A549 (cell line): ENCODE data around the gene TMOD1. TPM values are rescaled to one million over a fixed set of nuclear protein-coding genes. Genes with fewer than 3 reads are reported as not detected.
"Not testable (repeated sequence)": the region's sequence is repeated elsewhere in the genome, so short reads cannot be mapped to it uniquely, and the experiment has no call there.

Experiments used
- ATAC-seq, 2 experiments: fragments of 200-7000 bp in 1 of 2; fragments of >200 bp in 1 of 2; cut with Nextera tagmentation in 1 of 2; cut with Tn5 transposase in 1 of 2; 3 replicates each; pipeline versions ENCODE4 v1.8.0 to v1.9.1; 2018 to 2020; ENCODE audit warnings: mild to moderate bottlenecking in 1 of 2, moderate library complexity in 1 of 2
- CTCF ChIA-PET: fragments of 300-600 bp; sonication (Branson Sonifier 250); formaldehyde crosslinking; extraction: SDS; loops from one replicate; lab custom pipeline; 2021; ENCODE audit warnings: antibody characterized with exemption, inconsistent platforms; lab: Yijun Ruan, JAX
- POLR2A ChIA-PET: fragments of 350-600 bp; formaldehyde crosslinking; extraction: SDS; loops from one replicate; lab custom pipeline; 2021; ENCODE audit warnings: antibody characterized with exemption, inconsistent platforms; lab: Yijun Ruan, JAX
- DNase-seq, 2 experiments: peaks; one replicate each; pipeline versions ENCODE4 v3.0.0 to v3.0.0-alpha.2; 2011 to 2016; ENCODE audit warnings: low read depth in 1 of 2, low spot score in 1 of 2
- FAIRE-seq: peaks from 2 replicates; lab custom pipeline; 2011; peaks lifted over from hg19 to GRCh38; lab: Jason Lieb, UNC
- H3K27ac ChIP-seq, 2 experiments: fragments of >200 bp; sonication (Bioruptor Twin); formaldehyde crosslinking; 3 replicates each; pipeline ENCODE4 v1.5.1; 2016 to 2017
- H3K4me1 ChIP-seq: fragments of >200 bp; sonication (Bioruptor Twin); formaldehyde crosslinking; 3 replicates; pipeline ENCODE4 v1.6.1; 2016
- H3K4me2 ChIP-seq: fragments of >200 bp; sonication (Bioruptor Twin); formaldehyde crosslinking; 3 replicates; pipeline ENCODE4 v1.6.1; 2016
- H3K4me3 ChIP-seq: fragments of >200 bp; sonication (Bioruptor Twin); formaldehyde crosslinking; 3 replicates; pipeline ENCODE4 v1.5.1; 2016
- H3K9me3 ChIP-seq: fragments of >200 bp; sonication (Bioruptor Twin); formaldehyde crosslinking; 3 replicates; pipeline ENCODE4 v1.6.1; 2016
- CBX2 ChIP-seq: fragments of 200-600 bp; sonication (generic); IDR thresholded peaks from 2 replicates; pipeline ENCODE4 v1.6.1; 2016; ENCODE audit warnings: low read depth, mild to moderate bottlenecking, borderline replicate concordance
- CBX8 ChIP-seq: fragments of 200-600 bp; sonication (generic); IDR thresholded peaks from 2 replicates; pipeline ENCODE4 v1.6.1; 2016
- CHD2 ChIP-seq: fragments of 150-350 bp; IDR thresholded peaks from 2 replicates; pipeline ENCODE4 v1.6.1; 2014; ENCODE audit warnings: low read length; ENCODE audit not compliant: partially characterized antibody
- ESRRA ChIP-seq: fragments of 150-350 bp; IDR thresholded peaks from 2 replicates; pipeline ENCODE4 v1.6.1; 2014; ENCODE audit warnings: mild to moderate bottlenecking, low read length, borderline replicate concordance
- GATA3 ChIP-seq: IDR thresholded peaks from 2 replicates; pipeline ENCODE4 v1.6.1; 2012; ENCODE audit warnings: borderline replicate concordance
- HOXB5 ChIP-seq: fragments of 250-450 bp; sonication (Bioruptor Pico); IDR thresholded peaks from 2 replicates; pipeline ENCODE4 v1.5.0; 2020; ENCODE audit warnings: mild to moderate bottlenecking, moderate library complexity
- JUNB ChIP-seq: fragments of >200 bp; sonication (Bioruptor Twin); formaldehyde crosslinking; IDR thresholded peaks from 2 replicates; pipeline ENCODE4 v1.6.1; 2016
- MAFK ChIP-seq: fragments of 450-650 bp; IDR thresholded peaks from 2 replicates; pipeline ENCODE4 v1.6.1; 2014; ENCODE audit not compliant: partially characterized antibody
- NPAS2 ChIP-seq: fragments of 250-450 bp; sonication (Bioruptor Pico); IDR thresholded peaks from 2 replicates; pipeline ENCODE4 v1.8.0; 2022; ENCODE audit warnings: mild to moderate bottlenecking, moderate library complexity, borderline replicate concordance
- PHF8 ChIP-seq: fragments of 200-600 bp; sonication (generic); IDR thresholded peaks from 2 replicates; pipeline ENCODE4 v1.6.1; 2016; ENCODE audit warnings: low read depth, mild to moderate bottlenecking, antibody characterized with exemption, moderate library complexity, borderline replicate concordance
- POLR2AphosphoS2 ChIP-seq: conservative IDR thresholded peaks from 2 replicates; pipeline ENCODE4 v1.6.1; 2012; ENCODE audit warnings: low read length, improper control_type of control experiment, inconsistent platforms
- RAD21 ChIP-seq, 2 experiments: fragments of >200 bp in 1 of 2; sonication (Bioruptor Twin) in 1 of 2; formaldehyde crosslinking in 1 of 2; IDR thresholded peaks in 1 of 2; conservative IDR thresholded peaks in 1 of 2; 2 replicates in 1 of 2; 3 replicates in 1 of 2; pipeline ENCODE4 v1.6.1; 2012 to 2018; ENCODE audit warnings: inconsistent platforms in 1 of 2
- RARB ChIP-seq: fragments of 250-450 bp; sonication (Bioruptor Pico); IDR thresholded peaks from 2 replicates; pipeline ENCODE4 v1.8.0; 2021; ENCODE audit warnings: mild to moderate bottlenecking, moderate library complexity
- WGBS: methylation state at CpG from one replicate; pipeline ENCODE4 v1.1.6; 2017; ENCODE audit errors: missing lambda C conversion rate; 5-methylcytosine and 5-hydroxymethylcytosine counted together
- polyA plus RNA-seq, 4 experiments: library from polyadenylated mRNA; depleted of rRNA in 3 of 4; stranded (reverse); fragments of >200 nt; fragmentation: RNase III in 1 of 4; extraction: RNeasy Plus Mini Kit Qiagen cat#74134 plus additional on column Dnase treatment in 1 of 4; gene quantifications; 2 replicates in 3 of 4; 3 replicates in 1 of 4; pipeline ENCODE4 v1.2.3, GENCODE V29; 2011 to 2017
- TF ChIP-seq, protein P1 (sequence below): fragments of 150-350 bp; IDR thresholded peaks from 2 replicates; pipeline ENCODE4 v1.6.1; 2014; ENCODE audit warnings: low read depth, mild to moderate bottlenecking, low read length
- TF ChIP-seq, protein P2 (sequence below): IDR thresholded peaks from 2 replicates; pipeline ENCODE4 v1.6.1; 2012; ENCODE audit warnings: low read depth, borderline replicate concordance
- TF ChIP-seq, protein P3 (sequence below): fragments of >200 bp; sonication (Bioruptor Twin); formaldehyde crosslinking; IDR thresholded peaks from 3 replicates; pipeline ENCODE4 v1.5.1; 2016
- TF ChIP-seq, protein P4 (sequence below): fragments of >200 bp; sonication (Bioruptor Twin); formaldehyde crosslinking; IDR thresholded peaks from 3 replicates; pipeline ENCODE4 v1.6.1; 2016
- TF ChIP-seq, protein P5 (sequence below): IDR thresholded peaks from 2 replicates; pipeline ENCODE4 v1.6.1; 2012

The TMOD1 gene
- polyA plus RNA-seq, 2 of the 4 experiments (the other 2 are of a cell fraction): 0.28 to 0.80 TPM

DNA sequence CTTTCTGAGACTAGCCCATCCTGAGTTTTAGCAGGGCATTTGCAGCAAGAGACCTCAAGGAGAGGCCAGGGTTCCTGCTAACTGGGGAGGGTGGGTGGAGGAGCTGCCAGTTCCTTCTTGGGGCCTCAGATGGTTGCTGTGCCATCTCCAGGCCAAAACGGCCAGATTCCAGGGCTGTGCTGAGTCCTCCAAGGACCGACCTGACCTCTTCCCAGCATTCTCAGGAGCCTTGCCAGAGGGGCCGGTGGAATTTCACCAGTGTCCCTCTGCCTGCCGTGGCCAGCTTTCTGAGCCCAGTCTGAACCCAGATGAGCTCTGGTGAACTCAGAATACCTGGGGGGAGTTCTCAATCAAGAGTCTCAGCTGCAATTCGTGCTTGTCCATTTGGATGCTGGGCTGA is 77.4 kb downstream of the TMOD1 start (continued):
- TF ChIP-seq POLR2AphosphoS2: no peak
- no peak for TF ChIP-seq CHD2
- TF ChIP-seq NPAS2 (CRISPR knock-in tag): no peak
- TF ChIP-seq PHF8: no peak
- TF ChIP-seq, protein P1, sequence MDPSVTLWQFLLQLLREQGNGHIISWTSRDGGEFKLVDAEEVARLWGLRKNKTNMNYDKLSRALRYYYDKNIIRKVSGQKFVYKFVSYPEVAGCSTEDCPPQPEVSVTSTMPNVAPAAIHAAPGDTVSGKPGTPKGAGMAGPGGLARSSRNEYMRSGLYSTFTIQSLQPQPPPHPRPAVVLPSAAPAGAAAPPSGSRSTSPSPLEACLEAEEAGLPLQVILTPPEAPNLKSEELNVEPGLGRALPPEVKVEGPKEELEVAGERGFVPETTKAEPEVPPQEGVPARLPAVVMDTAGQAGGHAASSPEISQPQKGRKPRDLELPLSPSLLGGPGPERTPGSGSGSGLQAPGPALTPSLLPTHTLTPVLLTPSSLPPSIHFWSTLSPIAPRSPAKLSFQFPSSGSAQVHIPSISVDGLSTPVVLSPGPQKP: no peak
- TF ChIP-seq ESRRA: no peak
- TF ChIP-seq JUNB: no peak
- TF ChIP-seq, all 56 proteins: peak for 0

DNA sequence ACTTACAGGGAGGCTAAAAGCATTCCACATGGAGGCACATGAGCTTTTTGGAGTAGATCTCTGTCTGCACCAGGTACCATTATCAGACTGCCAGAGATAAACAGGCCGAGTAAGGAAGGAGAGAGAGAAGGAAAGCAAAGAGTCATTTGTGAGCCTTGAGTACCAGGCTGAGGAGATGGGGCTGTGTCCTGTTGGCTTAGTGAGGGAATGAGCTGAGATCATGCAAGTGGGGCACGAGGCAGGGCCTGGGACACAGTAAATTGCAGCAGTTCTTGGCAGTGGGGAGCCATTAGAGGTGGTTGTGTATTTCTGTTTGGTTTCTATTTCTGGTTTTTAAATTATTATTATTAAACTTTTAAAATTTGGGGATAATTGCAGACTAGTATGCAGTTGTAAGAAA is 78.4 kb downstream of the TMOD1 start:
- H3K4me2 ChIP-seq: no peak overlapping the region
- 11% methylated on average over 2 of the region's 2 CpGs for WGBS
- ATAC-seq (no peak), DNase-seq (no peak), FAIRE-seq (no peak)
- H3K27ac ChIP-seq: no peak overlapping the region
- no peaks in the 10 kb centered on the region for H3K9me3 ChIP-seq
- no peaks in the 10 kb centered on the region for H3K4me1 ChIP-seq
- H3K4me3 ChIP-seq: no peak overlapping the region
- ChIA-PET POLR2A (no interaction called here), CTCF (interaction anchor here (1.4 to 2.5 kb wide), 4 partner anchors 12 to 111 kb away, joined by 3 to 12 read pairs (median 10); no protein-coding TSS in a partner anchor)
- TF ChIP-seq JUNB (no peak), HOXB5 (no peak), NPAS2 (CRISPR knock-in tag) (no peak), ESRRA (no peak), GATA3 (no peak), MAFK (no peak), POLR2AphosphoS2 (no peak), RAD21 (conservative IDR thresholded peaks at IDR 0.05 in 1 of 2, IDR thresholded peaks at IDR 0.05 in 1 of 2) (no peak), CBX8 (no peak), CBX2 (no peak), RARB (CRISPR knock-in tag) (no peak)
- TF ChIP-seq, protein P2, sequence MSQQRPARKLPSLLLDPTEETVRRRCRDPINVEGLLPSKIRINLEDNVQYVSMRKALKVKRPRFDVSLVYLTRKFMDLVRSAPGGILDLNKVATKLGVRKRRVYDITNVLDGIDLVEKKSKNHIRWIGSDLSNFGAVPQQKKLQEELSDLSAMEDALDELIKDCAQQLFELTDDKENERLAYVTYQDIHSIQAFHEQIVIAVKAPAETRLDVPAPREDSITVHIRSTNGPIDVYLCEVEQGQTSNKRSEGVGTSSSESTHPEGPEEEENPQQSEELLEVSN: no peak
- TF ChIP-seq, protein P3, sequence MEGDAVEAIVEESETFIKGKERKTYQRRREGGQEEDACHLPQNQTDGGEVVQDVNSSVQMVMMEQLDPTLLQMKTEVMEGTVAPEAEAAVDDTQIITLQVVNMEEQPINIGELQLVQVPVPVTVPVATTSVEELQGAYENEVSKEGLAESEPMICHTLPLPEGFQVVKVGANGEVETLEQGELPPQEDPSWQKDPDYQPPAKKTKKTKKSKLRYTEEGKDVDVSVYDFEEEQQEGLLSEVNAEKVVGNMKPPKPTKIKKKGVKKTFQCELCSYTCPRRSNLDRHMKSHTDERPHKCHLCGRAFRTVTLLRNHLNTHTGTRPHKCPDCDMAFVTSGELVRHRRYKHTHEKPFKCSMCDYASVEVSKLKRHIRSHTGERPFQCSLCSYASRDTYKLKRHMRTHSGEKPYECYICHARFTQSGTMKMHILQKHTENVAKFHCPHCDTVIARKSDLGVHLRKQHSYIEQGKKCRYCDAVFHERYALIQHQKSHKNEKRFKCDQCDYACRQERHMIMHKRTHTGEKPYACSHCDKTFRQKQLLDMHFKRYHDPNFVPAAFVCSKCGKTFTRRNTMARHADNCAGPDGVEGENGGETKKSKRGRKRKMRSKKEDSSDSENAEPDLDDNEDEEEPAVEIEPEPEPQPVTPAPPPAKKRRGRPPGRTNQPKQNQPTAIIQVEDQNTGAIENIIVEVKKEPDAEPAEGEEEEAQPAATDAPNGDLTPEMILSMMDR: no peak
- TF ChIP-seq, protein P1: no peak
- TF ChIP-seq, protein P4, sequence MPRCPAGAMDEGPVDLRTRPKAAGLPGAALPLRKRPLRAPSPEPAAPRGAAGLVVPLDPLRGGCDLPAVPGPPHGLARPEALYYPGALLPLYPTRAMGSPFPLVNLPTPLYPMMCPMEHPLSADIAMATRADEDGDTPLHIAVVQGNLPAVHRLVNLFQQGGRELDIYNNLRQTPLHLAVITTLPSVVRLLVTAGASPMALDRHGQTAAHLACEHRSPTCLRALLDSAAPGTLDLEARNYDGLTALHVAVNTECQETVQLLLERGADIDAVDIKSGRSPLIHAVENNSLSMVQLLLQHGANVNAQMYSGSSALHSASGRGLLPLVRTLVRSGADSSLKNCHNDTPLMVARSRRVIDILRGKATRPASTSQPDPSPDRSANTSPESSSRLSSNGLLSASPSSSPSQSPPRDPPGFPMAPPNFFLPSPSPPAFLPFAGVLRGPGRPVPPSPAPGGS: no peak
- TF ChIP-seq, protein P5, sequence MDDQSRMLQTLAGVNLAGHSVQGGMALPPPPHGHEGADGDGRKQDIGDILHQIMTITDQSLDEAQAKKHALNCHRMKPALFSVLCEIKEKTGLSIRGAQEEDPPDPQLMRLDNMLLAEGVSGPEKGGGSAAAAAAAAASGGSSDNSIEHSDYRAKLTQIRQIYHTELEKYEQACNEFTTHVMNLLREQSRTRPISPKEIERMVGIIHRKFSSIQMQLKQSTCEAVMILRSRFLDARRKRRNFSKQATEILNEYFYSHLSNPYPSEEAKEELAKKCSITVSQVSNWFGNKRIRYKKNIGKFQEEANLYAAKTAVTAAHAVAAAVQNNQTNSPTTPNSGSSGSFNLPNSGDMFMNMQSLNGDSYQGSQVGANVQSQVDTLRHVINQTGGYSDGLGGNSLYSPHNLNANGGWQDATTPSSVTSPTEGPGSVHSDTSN: no peak

DNA sequence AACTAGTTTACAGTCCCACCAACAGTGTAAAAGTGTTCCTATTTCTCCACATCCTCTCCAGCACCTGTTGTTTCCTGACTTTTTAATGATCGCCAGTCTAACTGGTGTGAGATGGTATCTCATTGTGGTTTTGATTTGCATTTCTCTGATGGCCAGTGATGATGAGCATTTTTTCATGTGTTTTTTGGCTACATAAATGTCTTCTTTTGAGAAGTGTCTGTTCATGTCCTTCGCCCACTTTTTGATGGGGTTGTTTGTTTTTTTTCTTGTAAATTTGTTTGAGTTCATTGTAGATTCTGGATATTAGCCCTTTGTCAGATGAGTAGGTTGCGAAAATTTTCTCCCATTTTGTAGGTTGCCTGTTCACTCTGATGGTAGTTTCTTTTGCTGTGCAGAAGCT is 80.1 kb downstream of the TMOD1 start:
- POLR2A ChIA-PET, ATAC-seq, CTCF ChIA-PET, H3K27ac ChIP-seq, H3K4me1 ChIP-seq, DNase-seq, H3K9me3 ChIP-seq, FAIRE-seq, H3K4me3 ChIP-seq, H3K4me2 ChIP-seq: not testable (repeated sequence)
- WGBS: 100% methylated on average over 1 of the region's 3 CpGs

DNA sequence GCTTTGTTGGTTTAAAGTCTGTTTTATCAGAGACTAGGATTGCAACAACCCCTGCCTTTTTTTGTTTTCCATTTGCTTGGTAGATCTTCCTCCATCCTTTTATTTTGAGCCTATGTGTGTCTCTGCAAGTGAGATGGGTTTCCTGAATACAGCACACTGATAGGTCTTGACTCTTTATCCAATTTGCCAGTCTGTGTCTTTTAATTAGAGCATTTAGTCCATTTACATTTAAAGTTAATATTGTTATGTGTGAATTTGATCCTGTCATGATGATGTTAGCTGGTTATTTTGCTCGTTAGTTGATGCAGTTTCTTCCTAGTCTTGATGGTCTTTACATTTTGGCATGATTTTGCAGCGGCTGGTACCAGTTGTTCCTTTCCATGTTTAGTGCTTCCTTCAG is 83.3 kb downstream of the TMOD1 start:
- not testable (repeated sequence) for FAIRE-seq
- WGBS: no CpG with 5 or more reads among the region's 2 CpGs

DNA sequence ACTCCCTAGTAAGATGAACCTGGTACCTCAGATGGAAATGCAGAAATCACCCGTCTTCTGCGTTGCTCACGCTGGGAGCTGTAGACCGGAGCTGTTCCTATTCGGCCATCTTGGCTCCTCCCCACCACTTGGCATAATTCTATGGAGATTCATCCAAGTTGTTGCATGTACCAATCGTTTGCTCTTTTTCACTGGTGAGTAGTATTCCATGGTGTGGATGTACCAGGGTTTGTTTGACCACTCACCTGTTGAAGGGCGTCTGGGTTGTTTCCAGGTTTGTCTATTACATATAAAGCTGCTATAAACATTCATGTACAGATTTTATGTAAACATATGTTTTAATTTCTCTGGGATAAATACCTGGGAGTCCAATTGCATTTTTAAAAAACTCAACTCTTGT is 85.4 kb downstream of the TMOD1 start:
- H3K27ac ChIP-seq, H3K4me1 ChIP-seq, DNase-seq, H3K9me3 ChIP-seq, H3K4me3 ChIP-seq, H3K4me2 ChIP-seq, POLR2A ChIA-PET, ATAC-seq, FAIRE-seq: not testable (repeated sequence)
- CTCF ChIA-PET: interaction anchor here (0.8 to 2.1 kb wide), 2 partner anchors 11 to 118 kb away, joined by 7 to 8 read pairs; no protein-coding TSS in a partner anchor
- 57% methylated on average over 7 of the region's 7 CpGs for WGBS

More for the DNA sequence above, 83.3 kb downstream of the TMOD1 start:
- ATAC-seq, CTCF ChIA-PET, H3K4me1 ChIP-seq, H3K9me3 ChIP-seq, H3K27ac ChIP-seq, POLR2A ChIA-PET, H3K4me2 ChIP-seq, H3K4me3 ChIP-seq, DNase-seq: not testable (repeated sequence)
